H1 (cell line): ENCODE results near the gene PAX7. TPM values are rescaled to one million over a fixed set of nuclear protein-coding genes. Genes with fewer than 3 reads are reported as not detected.

ENCODE experiments used
- CBX8 ChIP-seq: fragments of 300-800, 300-1000 bp; sonication (generic); IDR thresholded peaks from 2 replicates; pipeline ENCODE4 v1.7.1; 2016; ENCODE audit warnings: low read depth, low read length, borderline replicate concordance
- GTF2F1 ChIP-seq: IDR thresholded peaks from 2 replicates; pipeline ENCODE4 v1.6.1; 2012; ENCODE audit warnings: low read depth, low read length, improper control_type of control experiment, borderline replicate concordance
- JUND ChIP-seq: IDR thresholded peaks from 2 replicates; pipeline ENCODE4 v1.6.1; 2011; ENCODE audit warnings: mild to moderate bottlenecking, improper control_type of control experiment, low read length
- NRF1 ChIP-seq: IDR thresholded peaks from 2 replicates; pipeline ENCODE4 v1.6.1; 2011; ENCODE audit warnings: mild to moderate bottlenecking, low read depth, low read length, improper control_type of control experiment
- SIRT6 ChIP-seq: IDR thresholded peaks from one replicate; pipeline ENCODE4 v1.7.1; 2012; ENCODE audit warnings: low read length, inconsistent platforms
- polyA plus RNA-seq, 7 experiments: library from polyadenylated mRNA; depleted of rRNA in 3 of 7; stranded (reverse) in 5 of 7; unstranded in 2 of 7; fragments of >200 nt in 5 of 7; fragments of 200-250 nt in 2 of 7; gene quantifications; 1 replicate in 5 of 7; 2 replicates in 1 of 7; 4 replicates in 1 of 7; pipeline versions ENCODE4 v1.2.1 to v1.2.3, GENCODE V29; 2011 to 2013; ENCODE audit warnings: missing spikeins in 2 of 7, mixed read lengths in 2 of 7
- total RNA-seq: library from RNA; stranded (reverse); fragmentation: NEBNext Ultra II Directional; extraction: Animal tissue kit (Norgen Biotek cat#: 25700); gene quantifications from 2 replicates; pipeline ENCODE4 v1.2.1, GENCODE V29; 2021
- TF ChIP-seq, protein P1 (sequence below): fragments of 300-600 bp; sonication (generic); IDR thresholded peaks from 2 replicates; pipeline ENCODE4 v1.7.1; 2012; ENCODE audit warnings: low read length, moderate library complexity, mild to moderate bottlenecking, inconsistent platforms; ENCODE audit not compliant: insufficient replicate concordance
- TF ChIP-seq, protein P2 (sequence below): IDR thresholded peaks from 2 replicates; pipeline ENCODE4 v1.6.1; 2012; ENCODE audit warnings: inconsistent platforms
- TF ChIP-seq, protein P3 (sequence below): IDR thresholded peaks from 2 replicates; pipeline ENCODE4 v1.6.1; 2011; ENCODE audit warnings: low read depth, mild to moderate bottlenecking, low read length; ENCODE audit not compliant: insufficient read depth

Gene PAX7
- total and polyA plus RNA-seq, 2 of the 8 experiments (the other 6 are each of a cell fraction or from before 2014, with no cell fraction given): not detected

DNA sequence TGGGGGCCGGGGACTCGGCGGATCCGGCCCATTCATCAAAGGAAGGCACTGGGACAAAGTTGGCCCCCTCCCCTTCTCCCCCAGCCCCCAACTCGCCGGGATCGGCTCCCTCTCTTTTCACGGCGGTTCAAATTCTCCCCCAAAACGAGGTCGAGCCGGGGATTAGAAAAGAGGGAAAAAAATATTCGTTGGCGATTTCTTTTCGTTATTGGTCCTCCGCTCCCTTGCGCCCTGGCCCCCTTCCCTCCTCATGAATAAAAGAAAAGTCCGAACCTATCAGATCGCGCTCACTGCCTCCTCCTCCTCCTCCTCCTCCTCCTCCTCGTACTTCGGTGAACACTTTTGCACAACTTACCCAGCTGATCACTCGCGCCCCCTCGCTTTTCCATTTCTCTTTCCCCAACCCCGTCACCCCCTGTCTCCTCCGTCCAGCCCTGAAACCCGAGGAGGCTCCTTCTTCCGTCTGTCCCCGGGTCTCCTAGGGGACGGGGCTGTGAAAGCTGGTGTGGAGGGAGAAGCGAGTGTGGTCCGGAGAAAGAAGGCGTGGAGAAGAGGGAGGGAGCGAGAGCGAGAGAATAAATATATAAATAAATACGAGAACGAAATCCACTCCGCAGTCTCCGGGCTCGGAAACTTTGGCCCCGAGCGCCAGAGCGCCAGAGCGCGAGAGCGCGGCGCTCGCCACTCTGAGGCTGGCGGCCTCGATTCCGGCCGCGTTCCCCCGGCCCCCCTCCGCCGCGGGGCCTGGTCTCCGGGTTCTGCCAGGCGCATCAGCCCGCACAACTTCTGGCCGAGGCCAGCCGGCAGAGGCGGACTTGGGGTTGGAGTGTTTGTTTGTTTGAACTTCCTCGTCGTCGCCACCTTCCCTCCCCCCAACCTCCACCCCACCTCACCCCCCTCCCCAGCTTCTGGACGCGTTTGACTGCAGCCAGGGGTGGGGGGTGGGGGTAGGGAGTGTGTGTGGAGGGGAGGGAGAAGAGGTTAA is at the start of gene PAX7 (continued):
- TF ChIP-seq, protein P1, sequence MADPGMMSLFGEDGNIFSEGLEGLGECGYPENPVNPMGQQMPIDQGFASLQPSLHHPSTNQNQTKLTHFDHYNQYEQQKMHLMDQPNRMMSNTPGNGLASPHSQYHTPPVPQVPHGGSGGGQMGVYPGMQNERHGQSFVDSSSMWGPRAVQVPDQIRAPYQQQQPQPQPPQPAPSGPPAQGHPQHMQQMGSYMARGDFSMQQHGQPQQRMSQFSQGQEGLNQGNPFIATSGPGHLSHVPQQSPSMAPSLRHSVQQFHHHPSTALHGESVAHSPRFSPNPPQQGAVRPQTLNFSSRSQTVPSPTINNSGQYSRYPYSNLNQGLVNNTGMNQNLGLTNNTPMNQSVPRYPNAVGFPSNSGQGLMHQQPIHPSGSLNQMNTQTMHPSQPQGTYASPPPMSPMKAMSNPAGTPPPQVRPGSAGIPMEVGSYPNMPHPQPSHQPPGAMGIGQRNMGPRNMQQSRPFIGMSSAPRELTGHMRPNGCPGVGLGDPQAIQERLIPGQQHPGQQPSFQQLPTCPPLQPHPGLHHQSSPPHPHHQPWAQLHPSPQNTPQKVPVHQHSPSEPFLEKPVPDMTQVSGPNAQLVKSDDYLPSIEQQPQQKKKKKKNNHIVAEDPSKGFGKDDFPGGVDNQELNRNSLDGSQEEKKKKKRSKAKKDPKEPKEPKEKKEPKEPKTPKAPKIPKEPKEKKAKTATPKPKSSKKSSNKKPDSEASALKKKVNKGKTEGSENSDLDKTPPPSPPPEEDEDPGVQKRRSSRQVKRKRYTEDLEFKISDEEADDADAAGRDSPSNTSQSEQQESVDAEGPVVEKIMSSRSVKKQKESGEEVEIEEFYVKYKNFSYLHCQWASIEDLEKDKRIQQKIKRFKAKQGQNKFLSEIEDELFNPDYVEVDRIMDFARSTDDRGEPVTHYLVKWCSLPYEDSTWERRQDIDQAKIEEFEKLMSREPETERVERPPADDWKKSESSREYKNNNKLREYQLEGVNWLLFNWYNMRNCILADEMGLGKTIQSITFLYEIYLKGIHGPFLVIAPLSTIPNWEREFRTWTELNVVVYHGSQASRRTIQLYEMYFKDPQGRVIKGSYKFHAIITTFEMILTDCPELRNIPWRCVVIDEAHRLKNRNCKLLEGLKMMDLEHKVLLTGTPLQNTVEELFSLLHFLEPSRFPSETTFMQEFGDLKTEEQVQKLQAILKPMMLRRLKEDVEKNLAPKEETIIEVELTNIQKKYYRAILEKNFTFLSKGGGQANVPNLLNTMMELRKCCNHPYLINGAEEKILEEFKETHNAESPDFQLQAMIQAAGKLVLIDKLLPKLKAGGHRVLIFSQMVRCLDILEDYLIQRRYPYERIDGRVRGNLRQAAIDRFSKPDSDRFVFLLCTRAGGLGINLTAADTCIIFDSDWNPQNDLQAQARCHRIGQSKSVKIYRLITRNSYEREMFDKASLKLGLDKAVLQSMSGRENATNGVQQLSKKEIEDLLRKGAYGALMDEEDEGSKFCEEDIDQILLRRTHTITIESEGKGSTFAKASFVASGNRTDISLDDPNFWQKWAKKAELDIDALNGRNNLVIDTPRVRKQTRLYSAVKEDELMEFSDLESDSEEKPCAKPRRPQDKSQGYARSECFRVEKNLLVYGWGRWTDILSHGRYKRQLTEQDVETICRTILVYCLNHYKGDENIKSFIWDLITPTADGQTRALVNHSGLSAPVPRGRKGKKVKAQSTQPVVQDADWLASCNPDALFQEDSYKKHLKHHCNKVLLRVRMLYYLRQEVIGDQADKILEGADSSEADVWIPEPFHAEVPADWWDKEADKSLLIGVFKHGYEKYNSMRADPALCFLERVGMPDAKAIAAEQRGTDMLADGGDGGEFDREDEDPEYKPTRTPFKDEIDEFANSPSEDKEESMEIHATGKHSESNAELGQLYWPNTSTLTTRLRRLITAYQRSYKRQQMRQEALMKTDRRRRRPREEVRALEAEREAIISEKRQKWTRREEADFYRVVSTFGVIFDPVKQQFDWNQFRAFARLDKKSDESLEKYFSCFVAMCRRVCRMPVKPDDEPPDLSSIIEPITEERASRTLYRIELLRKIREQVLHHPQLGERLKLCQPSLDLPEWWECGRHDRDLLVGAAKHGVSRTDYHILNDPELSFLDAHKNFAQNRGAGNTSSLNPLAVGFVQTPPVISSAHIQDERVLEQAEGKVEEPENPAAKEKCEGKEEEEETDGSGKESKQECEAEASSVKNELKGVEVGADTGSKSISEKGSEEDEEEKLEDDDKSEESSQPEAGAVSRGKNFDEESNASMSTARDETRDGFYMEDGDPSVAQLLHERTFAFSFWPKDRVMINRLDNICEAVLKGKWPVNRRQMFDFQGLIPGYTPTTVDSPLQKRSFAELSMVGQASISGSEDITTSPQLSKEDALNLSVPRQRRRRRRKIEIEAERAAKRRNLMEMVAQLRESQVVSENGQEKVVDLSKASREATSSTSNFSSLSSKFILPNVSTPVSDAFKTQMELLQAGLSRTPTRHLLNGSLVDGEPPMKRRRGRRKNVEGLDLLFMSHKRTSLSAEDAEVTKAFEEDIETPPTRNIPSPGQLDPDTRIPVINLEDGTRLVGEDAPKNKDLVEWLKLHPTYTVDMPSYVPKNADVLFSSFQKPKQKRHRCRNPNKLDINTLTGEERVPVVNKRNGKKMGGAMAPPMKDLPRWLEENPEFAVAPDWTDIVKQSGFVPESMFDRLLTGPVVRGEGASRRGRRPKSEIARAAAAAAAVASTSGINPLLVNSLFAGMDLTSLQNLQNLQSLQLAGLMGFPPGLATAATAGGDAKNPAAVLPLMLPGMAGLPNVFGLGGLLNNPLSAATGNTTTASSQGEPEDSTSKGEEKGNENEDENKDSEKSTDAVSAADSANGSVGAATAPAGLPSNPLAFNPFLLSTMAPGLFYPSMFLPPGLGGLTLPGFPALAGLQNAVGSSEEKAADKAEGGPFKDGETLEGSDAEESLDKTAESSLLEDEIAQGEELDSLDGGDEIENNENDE: no peak
- TF ChIP-seq SIRT6 (no peak), CBX8 (0 out of 2 replicates have a peak, but pooled peaks have one; percentile 6), GTF2F1 (no peak), JUND (no peak), NRF1 (no peak)
- TF ChIP-seq, protein P2, sequence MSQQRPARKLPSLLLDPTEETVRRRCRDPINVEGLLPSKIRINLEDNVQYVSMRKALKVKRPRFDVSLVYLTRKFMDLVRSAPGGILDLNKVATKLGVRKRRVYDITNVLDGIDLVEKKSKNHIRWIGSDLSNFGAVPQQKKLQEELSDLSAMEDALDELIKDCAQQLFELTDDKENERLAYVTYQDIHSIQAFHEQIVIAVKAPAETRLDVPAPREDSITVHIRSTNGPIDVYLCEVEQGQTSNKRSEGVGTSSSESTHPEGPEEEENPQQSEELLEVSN: no peak
- TF ChIP-seq, protein P3, sequence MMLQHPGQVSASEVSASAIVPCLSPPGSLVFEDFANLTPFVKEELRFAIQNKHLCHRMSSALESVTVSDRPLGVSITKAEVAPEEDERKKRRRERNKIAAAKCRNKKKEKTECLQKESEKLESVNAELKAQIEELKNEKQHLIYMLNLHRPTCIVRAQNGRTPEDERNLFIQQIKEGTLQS: no peak
